ENCODE data around the gene E2F4. TPM values are rescaled to one million over a fixed set of nuclear protein-coding genes. Genes with fewer than 3 reads are reported as not detected.

E2F4 gene
- total RNA-seq, 1 donor from 2014 or later = 35.3 TPM

DNA sequence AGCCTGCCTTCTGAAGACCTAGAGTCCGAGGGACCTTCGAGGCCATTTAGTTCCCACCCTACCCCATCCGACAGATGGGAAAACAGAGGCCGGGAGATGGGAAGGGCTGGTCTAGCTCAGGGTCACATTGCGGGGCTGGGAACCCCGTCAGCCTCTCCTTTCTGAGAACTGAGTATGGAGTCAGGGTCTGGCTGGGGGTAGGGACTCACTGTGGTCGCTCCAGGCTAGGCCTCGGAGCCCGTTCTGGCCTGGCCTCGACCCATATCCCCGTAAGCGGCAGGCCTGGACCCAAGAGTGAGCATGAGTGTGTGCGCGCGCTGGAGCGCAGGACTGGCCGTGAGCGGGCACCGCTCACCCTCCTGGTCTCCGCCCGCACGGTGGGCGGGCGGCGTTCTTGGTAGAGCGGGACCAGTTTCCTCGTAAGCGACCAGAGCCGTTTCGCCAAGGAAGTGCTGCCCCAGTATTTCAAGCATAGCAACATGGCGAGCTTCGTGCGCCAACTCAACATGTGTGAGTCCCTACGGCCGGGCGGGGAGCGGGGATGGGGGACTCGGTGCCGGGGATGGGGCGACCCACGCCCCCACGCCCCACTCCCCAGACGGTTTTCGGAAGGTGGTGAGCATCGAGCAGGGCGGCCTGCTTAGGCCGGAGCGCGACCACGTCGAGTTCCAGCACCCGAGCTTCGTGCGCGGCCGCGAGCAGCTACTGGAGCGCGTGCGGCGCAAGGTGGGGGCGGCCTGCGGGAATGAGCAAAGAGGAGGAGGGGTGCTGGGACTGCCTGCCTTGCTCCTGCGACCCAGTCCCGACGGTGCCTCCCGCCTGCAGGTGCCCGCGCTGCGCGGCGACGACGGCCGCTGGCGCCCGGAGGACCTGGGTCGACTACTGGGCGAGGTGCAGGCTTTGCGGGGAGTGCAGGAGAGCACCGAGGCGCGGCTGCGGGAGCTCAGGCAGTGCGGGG, 26.6 kb upstream of the E2F4 start:
- no peaks in the 10 kb centered on the region for H3K4me1 ChIP-seq
- no peak overlapping the region for H3K9ac ChIP-seq
- Mint-ChIP-seq H3K36me3 (no peaks in the 10 kb centered on the region), H3K4me3 (no peak overlapping the region), H3K27me3 (ENCODE audit: insufficient read depth, low read depth) (peaks cover 70% of the 10 kb centered on the region), H3K27ac (no peak overlapping the region), H3K4me1 (peaks cover 8% of the 10 kb centered on the region), H3K9me3 (no peaks in the 10 kb centered on the region)
- H2AFZ ChIP-seq (replicated peaks) = no peak overlapping the region
- H3K27ac ChIP-seq = no peak overlapping the region
- H3F3A ChIP-seq (ENCODE audit: low read depth) = peaks cover 21% of the 10 kb centered on the region
- peaks cover 47% of the 10 kb centered on the region for H4K20me1 ChIP-seq (ENCODE audit: low read depth)
- H3K4me2 ChIP-seq = peak overlapping the region; percentile 4
- peak; percentile 97 for TF ChIP-seq EZH2phosphoT487 (IDR thresholded peaks at IDR 0.05)
- TF ChIP-seq, protein P1, sequence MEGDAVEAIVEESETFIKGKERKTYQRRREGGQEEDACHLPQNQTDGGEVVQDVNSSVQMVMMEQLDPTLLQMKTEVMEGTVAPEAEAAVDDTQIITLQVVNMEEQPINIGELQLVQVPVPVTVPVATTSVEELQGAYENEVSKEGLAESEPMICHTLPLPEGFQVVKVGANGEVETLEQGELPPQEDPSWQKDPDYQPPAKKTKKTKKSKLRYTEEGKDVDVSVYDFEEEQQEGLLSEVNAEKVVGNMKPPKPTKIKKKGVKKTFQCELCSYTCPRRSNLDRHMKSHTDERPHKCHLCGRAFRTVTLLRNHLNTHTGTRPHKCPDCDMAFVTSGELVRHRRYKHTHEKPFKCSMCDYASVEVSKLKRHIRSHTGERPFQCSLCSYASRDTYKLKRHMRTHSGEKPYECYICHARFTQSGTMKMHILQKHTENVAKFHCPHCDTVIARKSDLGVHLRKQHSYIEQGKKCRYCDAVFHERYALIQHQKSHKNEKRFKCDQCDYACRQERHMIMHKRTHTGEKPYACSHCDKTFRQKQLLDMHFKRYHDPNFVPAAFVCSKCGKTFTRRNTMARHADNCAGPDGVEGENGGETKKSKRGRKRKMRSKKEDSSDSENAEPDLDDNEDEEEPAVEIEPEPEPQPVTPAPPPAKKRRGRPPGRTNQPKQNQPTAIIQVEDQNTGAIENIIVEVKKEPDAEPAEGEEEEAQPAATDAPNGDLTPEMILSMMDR (IDR thresholded peaks at IDR 0.05) = no peak
- TF ChIP-seq EZH2 (IDR thresholded peaks at IDR 0.05) = peak; percentile 100
- peak overlapping the region; percentile 11 for H3K4me3 ChIP-seq
- H3K36me3 ChIP-seq = no peaks in the 10 kb centered on the region
- peak; percentile 70 for DNase-seq (ENCODE audit: low spot score)
- H3K9me3 ChIP-seq (ENCODE audit: low read depth) = no peaks in the 10 kb centered on the region
- peaks cover 100% of the 10 kb centered on the region for H3K27me3 ChIP-seq
- no peaks in the 10 kb centered on the region for H3K79me2 ChIP-seq (ENCODE audit: low read depth)

GRCh38 chr16:67166110-67166547, 25.8 kb upstream of the E2F4 start:
- no peak overlapping the region for H2AFZ ChIP-seq (replicated peaks)

DNA sequence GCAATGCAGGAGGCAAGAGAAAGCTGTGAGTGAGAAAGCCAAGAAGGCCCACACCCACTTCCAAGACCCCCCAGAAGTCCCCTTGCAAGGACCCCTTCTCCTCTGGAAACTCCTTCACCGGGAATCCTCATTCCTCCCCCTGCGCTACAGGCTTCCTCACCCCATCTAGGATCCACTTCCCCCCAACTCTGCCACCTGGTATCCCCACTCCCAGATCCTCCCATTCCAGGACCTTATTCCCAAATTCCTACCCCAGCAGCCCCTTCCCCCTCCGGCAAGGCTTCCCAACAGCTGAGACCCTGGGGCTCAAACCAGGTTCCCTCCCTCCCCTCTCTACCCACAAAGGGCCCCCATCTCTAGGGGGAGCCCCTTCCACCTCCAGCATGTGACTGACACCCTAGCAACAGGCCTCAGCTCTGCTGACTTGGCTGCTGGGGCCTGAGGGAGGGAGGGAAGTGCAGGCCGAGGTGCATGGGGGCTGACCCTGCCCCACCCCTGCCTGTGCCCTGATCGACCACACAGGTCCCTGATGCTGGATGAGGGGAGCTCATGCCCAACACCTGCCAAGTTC, 25.3 kb upstream of the E2F4 start:
- no peak for TF ChIP-seq EZH2phosphoT487 (IDR thresholded peaks at IDR 0.05)
- TF ChIP-seq, protein P1 (IDR thresholded peaks at IDR 0.05) = no peak
- TF ChIP-seq EZH2 (IDR thresholded peaks at IDR 0.05) = no peak
- no peak overlapping the region for H2AFZ ChIP-seq (replicated peaks)
- H3K27me3 Mint-ChIP-seq (ENCODE audit: insufficient read depth, low read depth) = peaks cover 68% of the 10 kb centered on the region
- H3K9me3 ChIP-seq (ENCODE audit: low read depth) = no peaks in the 10 kb centered on the region
- no peak overlapping the region for H3K27ac Mint-ChIP-seq
- peak overlapping the region; percentile 21 for H3K4me3 Mint-ChIP-seq
- peaks cover 39% of the 10 kb centered on the region for H4K20me1 ChIP-seq (ENCODE audit: low read depth)
- no peak overlapping the region for H3K4me3 ChIP-seq
- no peak overlapping the region for H3K27ac ChIP-seq
- no peaks in the 10 kb centered on the region for H3K79me2 ChIP-seq (ENCODE audit: low read depth)
- H3K27me3 ChIP-seq = peaks cover 100% of the 10 kb centered on the region
- no peaks in the 10 kb centered on the region for H3K9me3 Mint-ChIP-seq
- no peaks in the 10 kb centered on the region for H3K36me3 ChIP-seq
- no peaks in the 10 kb centered on the region for H3K36me3 Mint-ChIP-seq
- no peak for DNase-seq (ENCODE audit: low spot score)
- H3K4me1 ChIP-seq = peaks cover 7% of the 10 kb centered on the region
- H3K4me1 Mint-ChIP-seq = peaks cover 12% of the 10 kb centered on the region
- H3K9ac ChIP-seq = no peak overlapping the region
- no peak overlapping the region for H3K4me2 ChIP-seq
- H3F3A ChIP-seq (ENCODE audit: low read depth) = peaks cover 27% of the 10 kb centered on the region

More at GRCh38 chr16:67166110-67166547, 25.8 kb upstream of the E2F4 start:
- H3K27me3 Mint-ChIP-seq (ENCODE audit: insufficient read depth, low read depth) = peaks cover 68% of the 10 kb centered on the region
- H3K9me3 Mint-ChIP-seq = no peaks in the 10 kb centered on the region
- Histone ChIP-seq H3F3A (ENCODE audit: low read depth) (peaks cover 22% of the 10 kb centered on the region), H4K20me1 (ENCODE audit: low read depth) (peaks cover 45% of the 10 kb centered on the region), H3K9me3 (ENCODE audit: low read depth) (no peaks in the 10 kb centered on the region), H3K4me1 (peaks cover 4% of the 10 kb centered on the region), H3K27me3 (peaks cover 100% of the 10 kb centered on the region), H3K4me2 (no peak overlapping the region), H3K4me3 (no peak overlapping the region), H3K36me3 (no peaks in the 10 kb centered on the region), H3K79me2 (ENCODE audit: low read depth) (no peaks in the 10 kb centered on the region), H3K27ac (no peak overlapping the region), H3K9ac (no peak overlapping the region)
- no peak for DNase-seq (ENCODE audit: low spot score)
- peak overlapping the region; percentile 21 for H3K4me3 Mint-ChIP-seq
- H3K36me3 Mint-ChIP-seq = no peaks in the 10 kb centered on the region
- TF ChIP-seq EZH2phosphoT487 (IDR thresholded peaks at IDR 0.05) = no peak
- no peak for TF ChIP-seq EZH2 (IDR thresholded peaks at IDR 0.05)
- TF ChIP-seq, protein P1 (IDR thresholded peaks at IDR 0.05) = no peak
- H3K27ac Mint-ChIP-seq = no peak overlapping the region
- H3K4me1 Mint-ChIP-seq = peaks cover 10% of the 10 kb centered on the region

All from neural progenitor cell (in vitro differentiated cells).